ENCODE data around the gene SNTB2.
A peak's percentile ranks its signal among the peaks of the same experiment; 100 is the strongest.
"Not testable (repeated sequence)": the region's sequence is repeated elsewhere in the genome, so short reads cannot be mapped to it uniquely, and the experiment has no call there.

Gene SNTB2

GRCh38 chr16:69294051-69294450 lies 107.1 kb downstream of the SNTB2 start:
- no peak for DNase-seq

GRCh38 chr16:69296771-69297170 lies 109.8 kb downstream of the SNTB2 start:
- DNase-seq, result not testable (repeated sequence)

GRCh38 chr16:69298261-69298660 lies 111.3 kb downstream of the SNTB2 start:
- no peak for DNase-seq

- no peak for DNase-seq
These were observed 114.2 kb downstream of the SNTB2 start for GRCh38 chr16:69301187-69301586.

- DNase-seq, result no peak
These were observed 114.9 kb downstream of the SNTB2 start for GRCh38 chr16:69301861-69302260.

- no peak for DNase-seq
These were observed 115.3 kb downstream of the SNTB2 start for GRCh38 chr16:69302301-69302700.

- no peak for DNase-seq
These were observed 119.1 kb downstream of the SNTB2 start for GRCh38 chr16:69306031-69306430.

GRCh38 chr16:69307091-69307490 lies 120.1 kb downstream of the SNTB2 start:
- DNase-seq, result no peak

- DNase-seq, result no peak
These were observed 120.9 kb downstream of the SNTB2 start for GRCh38 chr16:69307856-69308255.

- no peak for DNase-seq
These were observed 122.4 kb downstream of the SNTB2 start for GRCh38 chr16:69309316-69309715.

GRCh38 chr16:69310653-69311532 lies 123.9 kb downstream of the SNTB2 start, which contains the start of gene VPS4A:
Gene VPS4A (plus strand): TSS chr16:69311350. CDS start chr16:69311512, 162 bp downstream.
- peak; percentile 91 for DNase-seq

GRCh38 chr16:69311533-69312387 lies 124.8 kb downstream of the SNTB2 start:
- DNase-seq, result no peak

- no peak for DNase-seq
These were observed 126.5 kb downstream of the SNTB2 start for GRCh38 chr16:69313469-69313868.

- DNase-seq, result no peak
These were observed 127.6 kb downstream of the SNTB2 start for GRCh38 chr16:69314534-69314933.

GRCh38 chr16:69315486-69316311 lies 128.7 kb downstream of the SNTB2 start:
- no peak for DNase-seq

- DNase-seq, result no peak
These were observed 129.7 kb downstream of the SNTB2 start for GRCh38 chr16:69316595-69317034.

- DNase-seq, result no peak
These were observed 131.4 kb downstream of the SNTB2 start for GRCh38 chr16:69318177-69318910.

GRCh38 chr16:69318911-69319289 lies 131.9 kb downstream of the SNTB2 start:
- DNase-seq, result no peak

- DNase-seq, result no peak
These were observed 132.4 kb downstream of the SNTB2 start for GRCh38 chr16:69319381-69319780.

GRCh38 chr16:69319826-69320739 lies 133.1 kb downstream of the SNTB2 start:
- no peak for DNase-seq

GRCh38 chr16:69320740-69321073 lies 133.7 kb downstream of the SNTB2 start:
- DNase-seq, result no peak
